CD4-positive, alpha-beta T cell treated with Interleukin-4 for 1 hour (primary cell): ENCODE results near the gene CTTNBP2NL.
"Not testable (repeated sequence)": the region's sequence is repeated elsewhere in the genome, so short reads cannot be mapped to it uniquely, and the experiment has no call there.

Source experiments
- DNase-seq, 2 donors: peaks; one replicate each; pipeline ENCODE4 v3.0.0-alpha.2; 2020 to 2022

The CTTNBP2NL gene

DNA sequence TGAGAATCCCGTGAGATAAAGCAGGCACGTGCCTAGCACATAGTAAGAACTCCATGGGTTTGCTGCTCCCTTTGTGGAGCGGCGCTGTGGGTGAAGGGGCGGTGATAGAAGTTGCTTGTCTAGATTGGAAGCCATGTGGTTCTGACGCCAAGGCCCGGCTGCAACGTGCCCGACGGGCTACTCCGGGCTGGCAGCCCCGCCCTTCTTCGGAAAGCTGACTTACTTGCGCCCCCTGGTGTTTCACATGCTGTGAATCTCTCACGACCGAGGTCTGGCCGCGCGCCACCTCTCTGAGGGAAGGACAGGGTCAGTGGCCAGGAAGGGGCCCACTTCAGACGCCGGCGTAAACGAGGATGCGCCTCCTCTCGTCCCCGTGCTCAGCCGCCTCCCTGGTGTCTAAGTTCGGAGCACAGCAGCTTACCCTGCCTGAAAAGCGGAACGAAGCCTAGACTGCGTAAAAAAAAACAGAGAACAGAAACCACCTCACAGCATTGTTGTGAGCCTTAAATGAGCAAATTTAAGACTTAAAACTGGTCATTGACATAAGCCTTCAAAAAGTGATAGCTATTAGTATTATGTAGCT is 70.2 kb downstream of the CTTNBP2NL start:
- peak; percentile 87 to 92 for DNase-seq

DNA sequence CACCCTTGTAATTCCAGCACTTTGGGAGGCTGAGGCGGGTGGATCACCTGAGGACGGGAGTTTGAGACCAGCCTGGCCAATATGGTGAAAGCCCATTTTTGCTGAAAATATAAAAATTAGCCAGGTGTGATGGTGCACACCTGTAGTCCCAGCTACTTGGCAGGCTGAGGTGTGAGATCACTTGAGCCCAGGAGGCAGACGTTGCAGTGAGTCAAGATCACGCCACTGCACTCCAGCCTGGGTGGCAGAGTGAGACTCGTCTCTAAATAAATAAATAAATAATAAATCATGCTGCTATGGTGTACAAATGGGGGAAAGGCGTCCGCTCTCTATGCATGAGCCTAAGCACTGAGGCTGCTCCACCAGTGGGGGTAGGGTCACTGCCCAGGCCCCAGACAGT is 74.3 kb downstream of the CTTNBP2NL start:
- DNase-seq = not testable (repeated sequence)

DNA sequence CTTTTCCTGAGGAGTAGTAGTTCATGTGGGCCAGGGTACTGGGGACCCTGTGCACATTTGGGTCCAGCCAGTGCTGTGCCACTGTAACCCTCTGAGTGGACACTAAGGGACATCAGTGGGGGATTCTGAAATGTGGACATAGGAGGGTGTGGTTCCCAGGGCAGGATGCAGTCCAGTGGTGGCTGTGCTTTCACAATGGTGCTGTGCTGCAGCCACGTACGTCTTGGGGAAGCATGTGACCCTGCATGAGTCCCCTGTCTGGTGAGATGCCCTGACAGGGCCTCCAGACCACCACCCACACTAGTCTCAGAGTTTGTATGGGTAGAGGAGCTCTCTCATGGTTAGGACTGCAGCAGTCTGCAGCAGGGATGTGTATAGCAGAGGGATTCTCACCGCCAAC is 75.0 kb downstream of the CTTNBP2NL start:
- peak in 1 of 2 donors; percentile 24 for DNase-seq

DNA sequence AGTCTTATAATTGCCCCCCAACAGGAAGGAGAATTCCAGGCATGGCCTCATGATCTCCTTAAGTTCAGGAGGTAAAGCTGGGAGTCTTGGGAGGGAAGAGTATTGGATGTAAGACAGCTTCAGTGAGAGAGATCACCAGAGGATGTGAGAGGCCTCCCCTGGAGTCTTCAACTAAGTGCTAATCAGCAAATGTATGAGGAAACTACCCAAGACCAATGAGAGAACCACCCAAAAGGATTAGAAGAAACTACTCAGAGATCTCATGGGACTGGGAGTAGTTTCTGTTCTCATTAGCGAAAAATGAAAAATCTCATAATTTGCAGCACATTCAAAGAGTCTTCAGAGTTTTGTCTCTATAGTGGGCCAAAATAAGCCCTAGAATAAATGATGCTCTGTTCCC is 76.1 kb downstream of the CTTNBP2NL start:
- no peak for DNase-seq

DNA sequence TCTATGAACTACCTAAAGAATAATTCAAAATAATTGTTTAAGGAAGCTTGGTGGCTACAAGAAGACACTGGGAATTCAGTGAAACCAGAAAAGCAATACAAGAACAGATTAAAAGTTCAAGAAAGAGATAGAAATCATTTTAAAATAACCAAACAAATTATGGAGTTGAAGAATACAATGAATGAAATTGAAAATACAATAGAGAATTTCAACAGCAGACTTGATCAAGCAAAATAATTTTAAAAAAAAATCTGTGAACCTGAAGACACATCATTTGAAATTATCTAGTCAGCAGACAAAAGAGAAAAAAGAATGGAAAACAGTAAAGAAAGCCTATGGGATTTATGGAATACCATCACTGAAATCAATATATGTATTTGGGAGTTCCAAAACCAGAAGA is 81.5 kb downstream of the CTTNBP2NL start:
- DNase-seq = no peak

DNA sequence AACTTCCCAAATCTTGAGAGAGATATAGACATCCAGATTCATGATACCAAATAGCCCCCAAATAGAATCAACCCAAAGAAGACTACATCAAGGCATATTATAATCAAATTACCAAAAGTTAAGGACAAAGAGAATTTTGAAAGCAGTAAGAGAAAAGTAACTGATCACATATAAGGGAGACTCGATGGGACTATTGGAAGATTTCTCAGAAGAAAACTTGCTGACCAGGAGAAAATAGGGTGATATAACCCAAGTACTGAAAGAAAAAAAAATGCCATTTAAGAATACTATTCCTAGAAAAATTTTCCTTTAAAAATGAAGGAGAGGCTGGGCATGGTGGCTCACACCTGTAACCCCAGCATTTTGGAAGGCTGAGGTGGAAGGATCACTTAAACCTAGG is 82.3 kb downstream of the CTTNBP2NL start:
- no peak for DNase-seq

DNA sequence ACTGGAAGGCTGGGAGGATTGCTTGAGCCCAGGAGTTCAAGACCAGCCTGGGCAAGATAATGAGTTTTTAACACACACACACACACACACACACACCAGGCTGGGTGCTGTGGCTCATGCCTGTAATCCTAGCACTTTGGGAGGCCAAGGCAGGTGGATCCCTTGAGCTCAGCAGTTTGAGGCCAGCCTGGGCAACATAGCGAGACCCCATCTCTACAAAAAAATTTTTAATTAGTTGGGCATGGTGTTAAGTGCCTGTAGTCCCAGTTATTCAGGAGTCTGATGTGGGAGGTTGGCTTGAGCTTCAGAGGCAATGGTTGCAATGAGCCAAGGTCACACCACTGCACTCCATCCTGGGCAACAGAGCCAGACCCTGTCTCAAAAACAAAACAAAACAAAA is 90.0 kb downstream of the CTTNBP2NL start:
- not testable (repeated sequence) for DNase-seq

DNA sequence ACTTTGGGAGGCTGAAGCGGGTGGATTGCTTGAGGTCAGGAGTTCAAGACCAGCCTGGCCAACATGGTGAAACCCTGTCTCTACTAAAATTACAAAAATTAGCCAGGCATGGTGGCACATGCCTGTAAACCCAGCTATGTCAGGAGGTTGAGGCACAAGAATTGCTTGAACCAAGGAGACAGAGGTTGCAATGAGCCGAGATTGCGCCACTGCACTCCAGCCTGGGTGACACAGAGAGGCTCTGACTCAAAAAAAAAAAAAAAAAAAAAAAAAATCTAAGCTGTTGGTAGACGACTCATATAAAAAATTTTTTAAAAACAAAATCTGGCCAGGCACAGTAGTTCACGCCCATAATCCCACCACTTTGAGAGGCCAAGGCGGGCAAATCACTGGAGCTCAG is 91.7 kb downstream of the CTTNBP2NL start:
- not testable (repeated sequence) for DNase-seq

DNA sequence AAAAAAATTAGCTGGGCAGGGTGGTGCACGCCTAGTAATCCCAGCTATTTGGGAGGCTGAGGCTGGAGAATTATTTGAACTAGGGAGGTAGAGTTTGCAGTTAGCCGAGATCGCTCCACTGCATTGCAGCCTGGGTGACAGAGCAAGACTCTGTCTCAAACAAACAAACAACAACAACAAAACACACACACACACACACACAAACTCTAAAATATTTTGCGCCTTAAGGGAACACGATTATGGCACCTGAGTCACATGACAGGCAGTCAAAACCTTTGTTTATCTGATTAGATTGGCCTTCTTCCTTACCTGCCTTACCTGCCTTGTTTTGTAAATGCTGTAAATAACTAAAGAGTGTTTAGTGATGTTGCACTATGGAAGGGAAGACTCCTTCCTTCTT is 92.1 kb downstream of the CTTNBP2NL start:
- DNase-seq = no peak

DNA sequence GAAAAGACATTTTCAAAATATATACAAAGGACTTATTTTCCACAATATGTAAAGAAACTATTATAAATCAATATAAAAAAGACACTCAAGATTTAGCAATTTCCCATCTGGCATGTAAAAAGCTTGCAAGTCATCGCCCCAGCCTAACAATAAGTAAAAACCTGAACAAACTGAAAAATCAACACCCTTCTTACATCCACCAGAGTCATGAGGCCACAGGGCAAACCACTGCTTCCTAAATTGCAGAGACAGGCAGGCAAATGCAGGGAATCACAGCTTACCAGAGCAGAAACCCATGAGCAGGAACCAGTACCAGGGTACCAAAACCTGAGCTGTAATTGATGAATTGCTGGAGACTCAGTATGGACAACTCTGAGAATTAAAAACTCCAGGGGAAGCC is 96.1 kb downstream of the CTTNBP2NL start:
- no peak for DNase-seq

DNA sequence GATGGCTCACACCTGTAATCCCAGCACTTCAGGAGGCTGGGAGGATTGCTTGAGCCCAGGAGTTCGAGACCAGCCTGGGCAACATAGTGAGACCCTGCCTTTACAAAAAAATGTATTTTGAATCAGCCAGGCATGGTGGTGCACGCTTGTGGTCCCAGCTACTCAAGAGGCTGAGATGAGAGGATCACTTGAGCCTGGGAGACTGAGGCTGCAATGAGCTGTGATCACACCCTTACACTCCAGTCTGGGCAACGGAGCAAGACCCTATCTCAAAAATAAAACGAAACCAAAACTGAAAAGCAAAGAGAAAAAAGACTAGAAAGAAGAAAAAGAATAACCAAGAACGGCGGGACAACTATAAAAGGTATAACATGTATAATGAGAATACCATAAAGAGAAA is 97.3 kb downstream of the CTTNBP2NL start:
- DNase-seq = no peak

DNA sequence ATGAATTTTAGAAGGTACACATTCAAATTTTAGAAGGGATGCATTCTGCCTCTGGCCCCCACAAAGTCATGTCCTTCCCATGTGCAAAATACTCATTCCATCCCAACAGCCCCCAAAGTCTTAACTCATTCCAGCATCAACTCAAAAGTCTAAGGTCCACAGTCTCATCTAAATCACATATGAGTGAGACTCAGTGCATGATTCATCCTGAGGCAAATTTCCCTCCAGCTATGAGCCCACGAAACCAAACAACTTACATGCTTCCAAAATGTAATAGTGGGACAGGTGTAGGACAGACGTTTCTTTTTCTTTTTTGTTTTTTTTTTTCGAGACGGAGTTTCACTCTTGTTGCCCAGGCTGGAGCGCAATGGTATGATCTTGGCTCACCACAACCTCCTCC is 100.3 kb downstream of the CTTNBP2NL start:
- no peak for DNase-seq

DNA sequence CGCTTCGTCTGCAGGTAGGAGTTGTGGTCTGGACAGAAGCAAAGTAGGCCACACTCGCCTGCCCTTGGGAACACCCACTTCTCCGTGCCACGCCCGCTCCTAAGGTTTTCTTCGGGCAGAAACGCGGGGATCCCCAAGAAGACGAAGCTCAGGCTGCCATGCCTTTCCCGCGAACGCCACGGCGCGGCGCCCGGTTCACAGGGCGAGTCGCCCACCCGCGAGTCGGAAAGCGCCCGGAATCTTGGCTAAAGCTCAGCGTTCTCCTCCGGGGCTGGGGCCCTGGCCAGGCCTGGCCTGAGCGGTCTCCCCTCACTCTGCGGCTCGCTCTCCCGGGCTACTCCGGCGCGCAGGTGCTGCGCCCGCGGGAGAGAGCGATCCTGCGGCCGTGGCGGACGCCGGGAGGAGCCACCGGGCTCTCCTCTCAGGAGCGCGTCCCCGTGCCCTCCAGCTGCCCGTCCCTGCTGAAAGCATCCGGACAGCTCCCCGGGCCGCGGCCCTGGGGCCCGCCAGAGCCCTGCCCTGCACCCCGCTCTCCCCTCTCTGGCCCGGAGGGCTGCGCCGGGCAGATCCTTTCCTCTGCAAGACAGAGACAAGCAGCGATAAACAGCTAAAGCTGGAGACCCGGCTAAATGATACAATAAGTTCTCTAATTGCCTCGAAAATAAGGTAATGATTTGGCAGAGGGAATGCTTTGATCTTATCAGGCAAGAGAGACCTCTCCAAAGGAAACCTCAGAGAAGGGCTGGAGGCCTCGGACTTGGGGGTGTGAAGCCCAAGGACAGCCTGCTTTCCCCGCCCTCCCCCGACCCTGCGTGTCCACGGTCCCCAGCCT is 106.0 kb downstream of the CTTNBP2NL start:
- DNase-seq = peak; percentile 52 to 58

DNA sequence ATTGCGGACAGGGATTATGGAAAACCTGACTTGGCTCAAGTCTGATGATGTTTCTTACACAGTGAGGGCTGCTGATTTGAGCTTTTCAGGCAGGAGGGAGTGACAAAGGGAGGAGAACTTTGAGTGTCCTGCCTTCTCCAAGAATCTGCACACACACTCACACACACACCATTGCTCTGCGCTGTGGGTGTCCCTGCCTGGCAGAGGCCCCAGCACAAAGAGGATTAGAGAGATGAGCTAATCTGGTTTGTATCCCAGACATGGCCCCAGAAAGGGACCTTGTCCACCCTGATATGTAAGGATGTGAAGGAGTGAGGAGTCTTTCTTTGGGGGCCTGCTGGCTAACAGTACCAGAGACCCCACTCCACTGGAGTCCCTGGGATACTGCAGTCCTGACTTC is 106.8 kb downstream of the CTTNBP2NL start:
- DNase-seq = no peak

DNA sequence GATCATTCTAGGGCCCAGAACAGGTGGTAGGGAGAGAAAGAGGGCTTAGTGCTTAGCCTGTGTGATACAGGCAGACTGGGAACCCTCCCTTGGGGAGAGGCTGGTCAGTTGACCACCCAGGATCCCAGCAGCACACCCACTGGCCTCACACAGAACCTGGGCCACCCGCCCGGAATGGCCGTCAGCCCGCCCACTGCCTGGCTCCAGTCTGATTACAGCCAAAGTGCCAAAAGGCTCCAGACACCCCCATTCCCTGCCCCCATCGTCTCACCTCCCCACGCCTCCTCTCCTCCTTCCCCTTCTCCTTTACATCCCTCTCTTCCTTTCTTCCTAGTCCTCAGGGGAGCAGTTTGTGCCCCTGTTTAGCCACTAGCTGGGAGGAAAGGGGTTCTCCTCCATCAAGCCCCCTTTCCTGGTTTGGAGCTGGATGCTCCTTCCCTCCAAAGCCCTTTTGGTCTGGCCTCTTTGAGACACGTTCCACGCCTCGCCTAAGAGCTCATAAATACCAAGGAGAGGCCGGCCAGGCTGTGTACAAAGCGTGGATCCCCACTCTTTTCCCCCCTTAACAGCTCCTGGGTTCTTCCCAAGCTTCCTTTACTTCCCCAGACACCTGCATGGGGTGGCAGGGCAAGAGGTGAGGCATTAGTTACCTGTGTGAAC is 108.1 kb downstream of the CTTNBP2NL start:
- no peak for DNase-seq

DNA sequence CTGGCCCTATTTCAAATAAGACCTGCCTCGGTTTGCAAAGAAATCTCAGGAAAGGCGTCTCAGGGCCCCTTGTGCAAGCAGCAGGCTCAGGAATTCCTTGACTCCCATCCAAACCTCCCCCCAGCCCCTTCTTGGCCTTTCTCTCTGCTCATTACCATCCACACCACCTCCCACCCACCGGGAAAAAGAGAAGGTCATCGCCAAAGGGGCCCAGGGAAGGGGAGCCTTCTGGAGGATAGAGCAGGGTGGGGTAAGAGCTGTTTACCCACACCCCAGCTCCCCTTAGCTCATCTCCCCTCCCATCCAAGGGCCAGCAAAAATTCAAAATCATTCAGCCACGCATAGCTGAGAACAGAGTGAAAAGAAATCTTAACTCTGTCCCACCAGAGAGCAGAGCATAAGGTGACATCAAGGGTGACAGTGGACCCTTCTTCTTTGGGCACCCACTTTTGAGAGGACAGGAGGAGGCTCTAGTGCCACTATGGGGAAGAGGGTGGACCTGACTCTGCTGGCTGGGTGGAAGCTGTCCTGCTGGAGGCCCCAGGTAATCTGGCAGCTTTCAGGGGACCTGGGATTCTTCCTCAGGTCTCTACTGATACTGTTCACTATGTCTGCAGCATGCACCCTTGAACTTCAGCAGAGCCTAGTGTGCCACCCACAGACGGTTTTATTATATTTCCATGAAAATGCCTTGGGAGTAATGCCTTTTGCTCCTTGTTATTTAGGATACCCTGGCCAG is 108.8 kb downstream of the CTTNBP2NL start:
- DNase-seq = no peak

DNA sequence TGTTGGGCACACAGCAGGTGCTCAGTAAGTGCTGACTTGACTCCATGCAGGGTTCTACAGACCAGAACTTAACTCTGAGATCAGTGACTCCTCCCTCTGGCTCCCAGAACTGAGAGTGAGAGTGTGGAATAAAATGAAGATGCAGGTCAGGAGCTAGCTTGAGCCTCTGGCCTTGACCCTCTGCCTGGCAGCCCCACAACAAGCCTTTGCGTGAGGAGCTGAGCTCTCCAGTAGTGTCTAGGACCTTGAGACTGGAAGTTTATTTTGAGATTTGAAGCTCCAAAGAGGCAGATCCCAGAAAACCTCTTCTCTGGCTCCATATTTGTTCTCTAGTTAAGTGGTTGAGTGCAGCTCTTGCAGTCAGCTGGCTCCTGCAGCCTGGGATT is 109.4 kb downstream of the CTTNBP2NL start:
- no peak for DNase-seq

DNA sequence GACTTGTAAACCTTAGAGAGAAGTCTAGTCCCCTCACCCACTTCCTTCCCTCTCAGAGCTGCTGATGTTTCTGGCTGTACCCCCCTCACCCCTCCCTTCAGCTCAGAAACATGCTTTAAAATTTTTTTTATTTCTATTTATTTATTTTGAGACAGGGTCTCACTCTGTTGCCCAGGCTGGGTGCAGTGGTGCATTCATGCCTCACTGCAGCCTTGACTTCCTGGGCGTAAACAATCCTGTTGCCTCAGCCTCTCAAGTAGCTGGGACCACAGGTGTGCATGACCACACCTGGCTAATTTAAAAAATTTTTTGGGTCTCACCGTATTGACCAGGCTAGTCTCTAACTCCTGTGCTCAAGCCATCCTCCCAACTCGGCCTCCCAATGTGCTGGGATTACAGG is 109.9 kb downstream of the CTTNBP2NL start:
- DNase-seq = no peak

DNA sequence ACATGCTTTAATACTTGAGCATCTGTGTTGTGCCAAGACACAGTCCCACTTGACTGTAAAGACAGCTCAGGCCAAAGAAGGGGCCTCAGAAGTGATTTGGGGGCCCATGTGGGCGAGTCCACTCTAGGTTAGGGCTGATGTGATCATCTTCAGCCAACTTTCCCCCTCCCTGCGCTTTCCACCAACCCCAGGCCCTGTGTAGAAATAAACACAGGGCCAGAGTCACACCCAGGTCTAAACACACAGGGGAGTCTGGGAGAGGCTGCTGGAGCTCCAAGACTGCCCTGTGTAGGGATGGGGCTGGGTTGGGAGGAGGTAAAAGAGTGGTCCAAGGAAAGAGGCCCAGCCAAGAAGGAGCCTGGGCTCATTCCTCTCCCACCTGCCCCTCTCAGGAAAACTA is 110.3 kb downstream of the CTTNBP2NL start:
- no peak for DNase-seq

DNA sequence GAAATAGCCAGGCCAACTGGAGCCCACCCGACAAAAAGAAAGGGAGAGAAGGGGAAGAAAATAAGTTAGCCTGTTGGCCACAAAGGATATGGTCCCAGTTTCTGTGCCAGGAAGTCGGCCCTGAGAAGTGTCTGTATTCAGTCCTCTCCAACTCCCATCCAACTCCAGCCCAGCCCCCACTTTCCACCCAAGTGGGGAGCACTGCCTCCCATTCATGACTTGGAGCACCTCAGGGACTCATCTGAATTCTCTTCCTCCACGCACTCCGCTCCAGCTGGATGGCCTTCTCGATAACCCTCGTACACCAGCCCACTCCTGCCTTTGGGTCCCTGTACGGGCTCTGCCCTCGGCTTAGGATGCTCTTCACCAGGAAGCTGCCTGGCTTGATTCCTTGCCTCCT is 110.7 kb downstream of the CTTNBP2NL start:
- DNase-seq = no peak

DNA sequence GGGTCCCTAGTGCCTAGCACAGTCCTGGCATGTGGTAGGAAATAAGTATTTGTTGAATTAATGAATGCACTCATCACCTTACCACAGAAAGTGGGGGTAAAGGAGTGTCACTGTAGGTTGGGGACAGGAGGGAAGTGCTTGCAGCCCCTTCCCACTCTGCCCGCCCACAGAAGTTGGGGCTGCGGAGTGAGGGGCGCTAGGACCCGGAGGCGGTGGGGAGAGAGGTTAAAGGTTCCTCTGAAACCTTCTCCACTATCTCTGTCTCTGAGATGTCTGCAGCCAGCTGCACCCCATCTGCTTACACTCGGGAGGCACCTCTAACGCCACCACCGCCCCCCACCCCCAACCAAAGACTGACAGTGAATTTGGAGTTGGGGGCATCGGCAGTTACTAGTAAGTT is 111.3 kb downstream of the CTTNBP2NL start:
- DNase-seq = no peak

DNA sequence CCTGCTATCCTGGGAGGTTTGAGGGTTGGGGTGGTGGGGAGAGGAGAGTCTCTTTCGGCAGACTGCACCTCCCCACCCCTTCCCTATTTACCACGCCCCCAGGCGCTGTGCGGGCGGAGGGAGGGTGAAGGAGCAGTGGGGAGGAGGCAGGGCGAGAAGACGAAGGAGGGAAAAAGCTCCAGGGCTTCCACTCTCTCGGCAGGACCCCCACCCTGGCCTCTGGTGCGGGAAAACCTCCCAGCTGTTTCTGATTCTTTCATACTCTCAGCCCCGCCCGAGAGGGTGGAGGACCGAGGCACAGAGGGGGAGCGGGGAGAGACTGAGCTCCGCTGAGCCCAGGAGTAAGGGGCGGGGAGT is 111.9 kb downstream of the CTTNBP2NL start:
- DNase-seq = peak in 1 of 2 donors; percentile 16

DNA sequence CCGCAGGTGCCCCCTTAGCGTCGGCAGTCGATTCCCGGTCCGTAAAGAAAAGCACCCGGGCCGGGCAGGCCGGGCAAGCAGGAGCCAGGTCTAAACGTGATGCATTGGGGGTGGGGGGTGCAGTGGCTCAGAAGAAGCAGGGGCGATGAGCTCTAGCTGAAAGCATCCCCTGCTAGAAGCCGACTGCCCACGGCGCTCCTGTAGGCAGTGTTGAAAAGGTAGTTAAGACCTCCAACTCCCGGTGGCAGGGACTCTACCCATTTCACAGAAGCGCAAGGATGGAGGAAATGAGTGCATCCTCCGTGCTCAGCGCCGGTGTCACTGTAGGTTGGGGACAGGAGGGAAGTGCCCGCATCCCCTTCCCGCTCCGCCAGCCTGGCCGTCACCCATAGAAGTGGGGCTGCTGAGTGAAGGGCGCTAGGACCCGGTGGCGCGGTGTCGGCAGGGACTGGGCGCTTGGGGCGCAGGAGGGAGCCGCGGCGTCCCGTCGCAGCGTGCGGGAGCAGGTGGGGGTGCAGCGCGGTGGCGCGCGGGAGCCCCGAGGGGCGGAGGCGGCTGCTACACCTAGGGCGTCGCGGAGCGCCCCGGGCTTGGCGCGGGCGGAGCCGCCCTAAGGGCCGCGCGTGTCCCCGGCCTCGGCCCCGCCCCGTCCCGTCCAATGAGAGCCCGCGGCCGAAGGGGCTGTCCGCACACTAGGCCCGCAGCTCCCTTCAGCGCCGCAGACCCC is 112.4 kb downstream of the CTTNBP2NL start, which contains the start of gene WNT2B:
TSS of gene WNT2B (plus strand) at position 688 of the 727 bp plus-strand sequence. CDS start 298 bp downstream, outside the sequence.
- DNase-seq = peak; percentile 41 to 47
